GM12865 (cell line): ENCODE measurements around the gene KIF26A.

ENCODE experiments used
- DNase-seq: peaks from one replicate; pipeline ENCODE4 v3.0.0; 2010; ENCODE audit warnings: low read depth
- H3K4me3 ChIP-seq: 2 replicates; pipeline ENCODE4 v1.5.1; 2011; ENCODE audit warnings: mild to moderate bottlenecking, low read depth, low read length, control low read depth
- CTCF ChIP-seq: IDR thresholded peaks from 2 replicates; pipeline ENCODE4 v1.5.1; 2011; ENCODE audit warnings: low read length, control low read depth, low read depth, inconsistent platforms; ENCODE audit not compliant: insufficient read depth; ENCODE audit errors: missing control alignments

The KIF26A gene

GRCh38 chr14:104103446-104104075 is 34.8 kb upstream of the KIF26A start:
- no peak for DNase-seq
- H3K4me3 ChIP-seq, result no peak overlapping the region
- no peak for TF ChIP-seq CTCF

GRCh38 chr14:104104076-104104901 is 34.1 kb upstream of the KIF26A start:
- H3K4me3 ChIP-seq, result no peak overlapping the region
- no peak for TF ChIP-seq CTCF
- DNase-seq, result no peak

- DNase-seq, result no peak
- no peak for TF ChIP-seq CTCF
- H3K4me3 ChIP-seq, result no peak overlapping the region
Observed at GRCh38 chr14:104105071-104105821, 33.1 kb upstream of the KIF26A start.

- no peak for TF ChIP-seq CTCF
- DNase-seq, result no peak
- H3K4me3 ChIP-seq, result no peak overlapping the region
Observed at GRCh38 chr14:104105822-104106470, 32.4 kb upstream of the KIF26A start.

- no peak overlapping the region for H3K4me3 ChIP-seq
- DNase-seq, result no peak
- no peak for TF ChIP-seq CTCF
Observed at GRCh38 chr14:104106471-104106991, 31.9 kb upstream of the KIF26A start.

- no peak for DNase-seq
- no peak overlapping the region for H3K4me3 ChIP-seq
- TF ChIP-seq CTCF, result no peak
Observed at GRCh38 chr14:104107101-104107581, 31.2 kb upstream of the KIF26A start.
